ENCODE results near the gene INHBA. TPM values are rescaled to one million over a fixed set of nuclear protein-coding genes. Genes with fewer than 3 reads are reported as not detected.

INHBA gene
- total and polyA plus RNA-seq, 9 of the 15 experiments (the other 6 are each of a cell fraction or from before 2014, with no cell fraction given) = 0.02 to 0.04 TPM; not detected in 7

DNA sequence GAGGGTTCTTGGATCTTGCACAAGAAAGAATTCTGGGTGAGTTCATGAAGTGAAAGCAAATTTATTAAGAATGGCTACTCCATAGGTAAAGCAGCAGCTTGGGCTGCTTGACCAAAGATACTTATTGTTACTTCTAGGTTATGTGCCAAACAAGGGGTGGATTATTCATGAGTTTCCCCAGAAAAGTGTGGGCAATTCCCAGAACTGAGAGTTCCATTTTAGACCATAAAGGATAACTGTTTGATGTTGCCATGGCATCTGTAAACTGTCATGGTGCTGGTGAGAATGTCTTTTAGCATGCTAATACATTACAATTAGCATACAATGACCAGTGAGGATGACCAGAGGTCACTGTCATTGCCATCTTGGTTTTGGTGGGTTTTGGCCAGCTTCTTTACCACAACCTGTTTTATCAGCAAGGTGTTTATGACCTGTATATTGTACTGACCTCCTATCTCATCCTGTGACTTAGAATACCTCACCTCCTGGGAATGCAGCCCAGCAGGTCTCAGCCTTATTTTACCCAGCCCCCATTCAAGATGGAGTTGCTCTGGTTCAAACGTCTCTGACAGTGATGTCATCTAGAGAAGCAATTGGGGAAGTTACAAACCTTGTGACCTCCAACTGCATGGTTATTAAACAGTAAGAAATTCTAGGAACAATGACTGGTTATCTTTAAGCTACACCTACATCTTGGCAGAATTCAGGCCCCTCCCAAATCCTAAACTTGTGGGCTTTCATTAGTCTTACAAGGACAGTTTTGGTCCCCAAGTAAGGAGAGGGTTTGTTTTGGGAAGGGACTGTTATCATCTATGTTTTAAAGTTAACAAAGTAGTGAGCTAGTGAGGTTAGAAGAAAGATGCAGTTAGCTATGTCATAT is 48.0 kb upstream of the INHBA start (continued):
- TF ChIP-seq, protein P1, sequence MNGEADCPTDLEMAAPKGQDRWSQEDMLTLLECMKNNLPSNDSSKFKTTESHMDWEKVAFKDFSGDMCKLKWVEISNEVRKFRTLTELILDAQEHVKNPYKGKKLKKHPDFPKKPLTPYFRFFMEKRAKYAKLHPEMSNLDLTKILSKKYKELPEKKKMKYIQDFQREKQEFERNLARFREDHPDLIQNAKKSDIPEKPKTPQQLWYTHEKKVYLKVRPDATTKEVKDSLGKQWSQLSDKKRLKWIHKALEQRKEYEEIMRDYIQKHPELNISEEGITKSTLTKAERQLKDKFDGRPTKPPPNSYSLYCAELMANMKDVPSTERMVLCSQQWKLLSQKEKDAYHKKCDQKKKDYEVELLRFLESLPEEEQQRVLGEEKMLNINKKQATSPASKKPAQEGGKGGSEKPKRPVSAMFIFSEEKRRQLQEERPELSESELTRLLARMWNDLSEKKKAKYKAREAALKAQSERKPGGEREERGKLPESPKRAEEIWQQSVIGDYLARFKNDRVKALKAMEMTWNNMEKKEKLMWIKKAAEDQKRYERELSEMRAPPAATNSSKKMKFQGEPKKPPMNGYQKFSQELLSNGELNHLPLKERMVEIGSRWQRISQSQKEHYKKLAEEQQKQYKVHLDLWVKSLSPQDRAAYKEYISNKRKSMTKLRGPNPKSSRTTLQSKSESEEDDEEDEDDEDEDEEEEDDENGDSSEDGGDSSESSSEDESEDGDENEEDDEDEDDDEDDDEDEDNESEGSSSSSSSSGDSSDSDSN (IDR thresholded peaks at IDR 0.05; ENCODE audit: borderline replicate concordance in 1 of 2, low read depth in 2 of 2, low read length in 2 of 2) = no peak
- TF ChIP-seq GATAD2B (IDR thresholded peaks at IDR 0.05; ENCODE audit: borderline replicate concordance) = no peak
- TF ChIP-seq, protein P2, sequence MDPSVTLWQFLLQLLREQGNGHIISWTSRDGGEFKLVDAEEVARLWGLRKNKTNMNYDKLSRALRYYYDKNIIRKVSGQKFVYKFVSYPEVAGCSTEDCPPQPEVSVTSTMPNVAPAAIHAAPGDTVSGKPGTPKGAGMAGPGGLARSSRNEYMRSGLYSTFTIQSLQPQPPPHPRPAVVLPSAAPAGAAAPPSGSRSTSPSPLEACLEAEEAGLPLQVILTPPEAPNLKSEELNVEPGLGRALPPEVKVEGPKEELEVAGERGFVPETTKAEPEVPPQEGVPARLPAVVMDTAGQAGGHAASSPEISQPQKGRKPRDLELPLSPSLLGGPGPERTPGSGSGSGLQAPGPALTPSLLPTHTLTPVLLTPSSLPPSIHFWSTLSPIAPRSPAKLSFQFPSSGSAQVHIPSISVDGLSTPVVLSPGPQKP (CRISPR knock-in tag; IDR thresholded peaks at IDR 0.05) = no peak
- peak; percentile 99 for TF ChIP-seq ZNF695 (CRISPR knock-in tag; IDR thresholded peaks at IDR 0.05)
- TF ChIP-seq, protein P3, sequence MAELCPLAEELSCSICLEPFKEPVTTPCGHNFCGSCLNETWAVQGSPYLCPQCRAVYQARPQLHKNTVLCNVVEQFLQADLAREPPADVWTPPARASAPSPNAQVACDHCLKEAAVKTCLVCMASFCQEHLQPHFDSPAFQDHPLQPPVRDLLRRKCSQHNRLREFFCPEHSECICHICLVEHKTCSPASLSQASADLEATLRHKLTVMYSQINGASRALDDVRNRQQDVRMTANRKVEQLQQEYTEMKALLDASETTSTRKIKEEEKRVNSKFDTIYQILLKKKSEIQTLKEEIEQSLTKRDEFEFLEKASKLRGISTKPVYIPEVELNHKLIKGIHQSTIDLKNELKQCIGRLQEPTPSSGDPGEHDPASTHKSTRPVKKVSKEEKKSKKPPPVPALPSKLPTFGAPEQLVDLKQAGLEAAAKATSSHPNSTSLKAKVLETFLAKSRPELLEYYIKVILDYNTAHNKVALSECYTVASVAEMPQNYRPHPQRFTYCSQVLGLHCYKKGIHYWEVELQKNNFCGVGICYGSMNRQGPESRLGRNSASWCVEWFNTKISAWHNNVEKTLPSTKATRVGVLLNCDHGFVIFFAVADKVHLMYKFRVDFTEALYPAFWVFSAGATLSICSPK (IDR thresholded peaks at IDR 0.05; ENCODE audit: borderline replicate concordance) = no peak
- TF ChIP-seq, protein P4, sequence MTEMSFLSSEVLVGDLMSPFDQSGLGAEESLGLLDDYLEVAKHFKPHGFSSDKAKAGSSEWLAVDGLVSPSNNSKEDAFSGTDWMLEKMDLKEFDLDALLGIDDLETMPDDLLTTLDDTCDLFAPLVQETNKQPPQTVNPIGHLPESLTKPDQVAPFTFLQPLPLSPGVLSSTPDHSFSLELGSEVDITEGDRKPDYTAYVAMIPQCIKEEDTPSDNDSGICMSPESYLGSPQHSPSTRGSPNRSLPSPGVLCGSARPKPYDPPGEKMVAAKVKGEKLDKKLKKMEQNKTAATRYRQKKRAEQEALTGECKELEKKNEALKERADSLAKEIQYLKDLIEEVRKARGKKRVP (CRISPR knock-in tag; IDR thresholded peaks at IDR 0.05) = peak; percentile 72
- peak; percentile 59; the same call in 1 of the 2 replicates for TF ChIP-seq ZNF324 (CRISPR knock-in tag; IDR thresholded peaks at IDR 0.05)
- no peak for TF ChIP-seq MIER1 (IDR thresholded peaks at IDR 0.05; ENCODE audit: low read depth)
- TF ChIP-seq RAD51 (IDR thresholded peaks at IDR 0.05; ENCODE audit: borderline replicate concordance, low read depth) = no peak
